ENCODE data around the gene TADA2B.

Gene TADA2B

DNA sequence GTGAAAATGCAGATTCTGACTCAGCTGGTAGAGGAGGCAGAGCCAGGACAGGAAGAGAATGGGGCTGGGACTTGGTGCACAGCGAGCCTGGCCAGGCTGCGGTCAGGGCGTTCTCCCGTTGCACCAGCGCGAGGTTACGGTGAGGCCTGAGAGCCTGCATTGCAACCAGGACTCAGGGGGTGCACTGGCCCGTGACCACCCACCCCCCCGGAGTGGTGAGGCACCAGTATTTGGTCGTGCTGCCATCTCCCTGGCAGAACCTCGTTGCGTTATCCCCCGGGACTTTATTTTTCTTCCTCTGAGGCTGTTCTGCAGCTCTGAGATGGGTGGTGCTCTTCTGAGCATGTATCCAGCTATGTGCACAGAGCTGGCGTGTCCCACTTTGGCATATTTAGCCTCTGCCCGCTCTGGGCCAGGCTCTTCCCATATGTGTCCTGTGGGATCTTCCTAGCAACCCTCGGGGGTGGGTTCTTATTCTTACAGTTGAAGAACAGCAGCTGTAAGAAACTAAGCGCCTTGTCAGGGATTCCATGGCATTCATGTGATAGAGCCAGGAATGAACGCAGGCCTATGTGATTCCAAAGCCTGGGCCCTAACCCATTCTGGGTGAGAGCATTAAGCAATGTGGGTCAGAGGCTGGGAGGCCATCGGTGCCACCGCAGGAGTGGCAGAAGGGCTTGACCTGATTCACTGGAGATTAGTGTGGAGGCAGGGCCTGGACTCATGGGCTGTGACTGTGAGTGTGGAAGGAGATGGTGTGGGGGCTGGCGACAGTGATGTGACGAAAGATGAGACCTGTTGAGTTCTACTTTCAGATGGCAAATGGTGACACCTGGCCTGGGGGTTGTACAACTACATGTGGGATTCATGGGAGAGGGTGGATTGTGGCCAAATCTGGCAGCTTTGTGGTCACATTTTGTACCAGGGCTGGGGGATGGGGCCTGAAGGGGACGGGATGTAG, 3.1 kb downstream of the TADA2B start:
- no peak overlapping the region for H3K9ac ChIP-seq (ENCODE audit: low read length)
- H3K79me2 ChIP-seq (ENCODE audit: low read length): peaks cover 76% of the 10 kb centered on the region
- no peaks in the 10 kb centered on the region for H3K9me3 ChIP-seq (ENCODE audit: insufficient read depth, low read length)
- no peak overlapping the region for H3K4me2 ChIP-seq (ENCODE audit: low read length)
- H3K4me3 ChIP-seq (ENCODE audit: low read length): no peak overlapping the region
- H4K20me1 ChIP-seq (ENCODE audit: insufficient read depth, low read length): peaks cover 46% of the 10 kb centered on the region
- H3K4me1 ChIP-seq (ENCODE audit: low read length): peaks cover 18% of the 10 kb centered on the region
- no peaks in the 10 kb centered on the region for H3K27me3 ChIP-seq (ENCODE audit: low read depth, low read length)
- no peak overlapping the region for H2AFZ ChIP-seq (ENCODE audit: low read depth, low read length)
- TF ChIP-seq, protein P1, sequence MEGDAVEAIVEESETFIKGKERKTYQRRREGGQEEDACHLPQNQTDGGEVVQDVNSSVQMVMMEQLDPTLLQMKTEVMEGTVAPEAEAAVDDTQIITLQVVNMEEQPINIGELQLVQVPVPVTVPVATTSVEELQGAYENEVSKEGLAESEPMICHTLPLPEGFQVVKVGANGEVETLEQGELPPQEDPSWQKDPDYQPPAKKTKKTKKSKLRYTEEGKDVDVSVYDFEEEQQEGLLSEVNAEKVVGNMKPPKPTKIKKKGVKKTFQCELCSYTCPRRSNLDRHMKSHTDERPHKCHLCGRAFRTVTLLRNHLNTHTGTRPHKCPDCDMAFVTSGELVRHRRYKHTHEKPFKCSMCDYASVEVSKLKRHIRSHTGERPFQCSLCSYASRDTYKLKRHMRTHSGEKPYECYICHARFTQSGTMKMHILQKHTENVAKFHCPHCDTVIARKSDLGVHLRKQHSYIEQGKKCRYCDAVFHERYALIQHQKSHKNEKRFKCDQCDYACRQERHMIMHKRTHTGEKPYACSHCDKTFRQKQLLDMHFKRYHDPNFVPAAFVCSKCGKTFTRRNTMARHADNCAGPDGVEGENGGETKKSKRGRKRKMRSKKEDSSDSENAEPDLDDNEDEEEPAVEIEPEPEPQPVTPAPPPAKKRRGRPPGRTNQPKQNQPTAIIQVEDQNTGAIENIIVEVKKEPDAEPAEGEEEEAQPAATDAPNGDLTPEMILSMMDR (IDR thresholded peaks at IDR 0.05; ENCODE audit: low read depth, low read length): no peak
- TF ChIP-seq EZH2phosphoT487 (IDR thresholded peaks at IDR 0.05; ENCODE audit: low read depth): no peak
- H3K36me3 ChIP-seq (replicated peaks; ENCODE audit: low read depth, low read length): peaks cover 10% of the 10 kb centered on the region
- H3K27ac ChIP-seq (ENCODE audit: low read length): no peak overlapping the region

DNA sequence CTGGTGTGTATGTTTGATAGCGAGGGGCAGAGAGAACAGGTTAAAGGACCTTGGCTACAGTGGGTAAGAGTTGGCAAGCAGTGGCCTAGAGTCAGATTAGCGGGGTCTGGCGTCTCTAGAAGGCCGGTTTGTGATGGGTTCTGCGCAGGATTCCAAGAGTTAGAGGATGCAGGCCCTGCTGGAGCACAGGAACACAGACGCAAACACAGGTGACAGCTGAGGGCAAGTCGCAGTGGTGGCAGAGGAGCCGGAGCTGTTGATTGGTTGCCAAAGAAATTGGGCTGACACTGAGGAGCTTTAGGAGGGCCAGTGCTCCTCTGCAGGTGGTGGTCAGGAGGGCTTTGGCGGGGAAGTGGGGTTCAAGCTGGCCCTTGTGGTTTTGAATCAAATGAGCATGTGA, 3.8 kb downstream of the TADA2B start:
- no peak overlapping the region for H3K4me2 ChIP-seq (ENCODE audit: low read length)

DNA sequence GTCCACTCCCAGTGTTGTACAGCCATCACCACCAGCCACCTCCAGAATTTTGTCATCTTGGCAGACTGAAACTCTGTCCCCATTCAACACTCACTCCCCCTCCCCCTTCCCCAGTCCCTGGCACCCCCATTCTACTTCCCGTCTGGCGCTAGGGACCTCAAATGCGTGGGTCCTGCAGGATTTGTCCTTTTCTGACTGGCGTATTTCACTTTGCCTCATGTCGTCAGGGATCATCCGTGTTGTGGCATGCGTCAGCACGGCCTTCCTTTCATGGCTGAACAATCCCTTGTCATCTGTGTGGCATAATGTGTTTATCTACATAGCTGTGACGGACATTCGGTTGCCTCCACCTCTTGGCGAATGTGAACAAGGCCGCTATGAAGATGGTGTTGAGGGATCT, 5.5 kb downstream of the TADA2B start:
- Histone ChIP-seq H3K4me1 (ENCODE audit: low read length) (peaks cover 18% of the 10 kb centered on the region), H3K27ac (ENCODE audit: low read length) (no peak overlapping the region), H3K4me2 (ENCODE audit: low read length) (no peak overlapping the region), H3K4me3 (ENCODE audit: low read length) (no peak overlapping the region), H3K79me2 (ENCODE audit: low read length) (peaks cover 94% of the 10 kb centered on the region), H4K20me1 (ENCODE audit: insufficient read depth, low read length) (peaks cover 46% of the 10 kb centered on the region), H3K9me3 (ENCODE audit: insufficient read depth, low read length) (no peaks in the 10 kb centered on the region), H2AFZ (ENCODE audit: low read depth, low read length) (no peak overlapping the region), H3K36me3 (replicated peaks; ENCODE audit: low read depth, low read length) (peaks cover 10% of the 10 kb centered on the region), H3K27me3 (ENCODE audit: low read depth, low read length) (no peaks in the 10 kb centered on the region), H3K9ac (ENCODE audit: low read length) (no peak overlapping the region)
- TF ChIP-seq, protein P1 (IDR thresholded peaks at IDR 0.05; ENCODE audit: low read depth, low read length): no peak
- no peak for TF ChIP-seq EZH2phosphoT487 (IDR thresholded peaks at IDR 0.05; ENCODE audit: low read depth)

More for the DNA sequence above, 3.8 kb downstream of the TADA2B start:
- H4K20me1 ChIP-seq (ENCODE audit: insufficient read depth, low read length): peaks cover 46% of the 10 kb centered on the region
- H3K9me3 ChIP-seq (ENCODE audit: insufficient read depth, low read length): no peaks in the 10 kb centered on the region
- H3K27ac ChIP-seq (ENCODE audit: low read length): no peak overlapping the region
- peaks cover 18% of the 10 kb centered on the region for H3K4me1 ChIP-seq (ENCODE audit: low read length)
- H3K27me3 ChIP-seq (ENCODE audit: low read depth, low read length): no peaks in the 10 kb centered on the region
- TF ChIP-seq, protein P1 (IDR thresholded peaks at IDR 0.05; ENCODE audit: low read depth, low read length): no peak
- no peak for TF ChIP-seq EZH2phosphoT487 (IDR thresholded peaks at IDR 0.05; ENCODE audit: low read depth)
- H2AFZ ChIP-seq (ENCODE audit: low read depth, low read length): no peak overlapping the region
- H3K36me3 ChIP-seq (replicated peaks; ENCODE audit: low read depth, low read length): peaks cover 10% of the 10 kb centered on the region
- H3K9ac ChIP-seq (ENCODE audit: low read length): no peak overlapping the region
- H3K4me3 ChIP-seq (ENCODE audit: low read length): no peak overlapping the region
- H3K79me2 ChIP-seq (ENCODE audit: low read length): peaks cover 80% of the 10 kb centered on the region

DNA sequence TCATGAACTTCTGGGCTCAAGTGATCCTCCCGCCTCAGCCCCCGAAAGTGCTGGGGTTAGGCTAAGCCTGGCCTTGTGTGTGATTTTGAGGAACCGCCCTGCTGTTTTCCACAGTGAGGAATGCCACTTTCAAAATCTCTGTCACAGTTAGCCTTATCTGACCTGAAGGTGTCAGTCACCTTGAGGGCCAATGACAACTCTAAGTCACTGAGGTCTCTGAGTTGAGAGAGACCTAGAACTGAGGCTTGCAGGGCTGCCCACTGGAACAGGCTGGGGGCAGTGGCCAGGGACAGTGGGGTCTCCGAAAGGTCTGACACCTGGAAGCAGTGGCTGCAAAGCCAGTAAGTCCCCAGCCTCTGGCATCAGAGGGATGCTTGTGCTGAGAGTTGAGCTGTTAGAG, 6.1 kb downstream of the TADA2B start:
- Histone ChIP-seq H3K4me3 (ENCODE audit: low read length) (no peak overlapping the region), H4K20me1 (ENCODE audit: insufficient read depth, low read length) (peaks cover 44% of the 10 kb centered on the region), H3K4me1 (ENCODE audit: low read length) (peaks cover 16% of the 10 kb centered on the region), H3K9ac (ENCODE audit: low read length) (no peak overlapping the region), H3K9me3 (ENCODE audit: insufficient read depth, low read length) (no peaks in the 10 kb centered on the region), H2AFZ (ENCODE audit: low read depth, low read length) (no peak overlapping the region), H3K27me3 (ENCODE audit: low read depth, low read length) (no peaks in the 10 kb centered on the region), H3K27ac (ENCODE audit: low read length) (no peak overlapping the region), H3K79me2 (ENCODE audit: low read length) (peaks cover 91% of the 10 kb centered on the region), H3K4me2 (ENCODE audit: low read length) (no peak overlapping the region), H3K36me3 (replicated peaks; ENCODE audit: low read depth, low read length) (peaks cover 16% of the 10 kb centered on the region)
- TF ChIP-seq EZH2phosphoT487 (IDR thresholded peaks at IDR 0.05; ENCODE audit: low read depth): no peak
- TF ChIP-seq, protein P1 (IDR thresholded peaks at IDR 0.05; ENCODE audit: low read depth, low read length): no peak
